MV-4-11 (cell line): ENCODE results near the gene GRAMD2A.
A peak's percentile ranks its signal among the peaks of the same experiment; 100 is the strongest.

ENCODE experiments used
- DNase-seq: peaks from one replicate; lab custom pipeline; 2025; lab: John Stamatoyannopoulos, UW

Gene GRAMD2A

DNA sequence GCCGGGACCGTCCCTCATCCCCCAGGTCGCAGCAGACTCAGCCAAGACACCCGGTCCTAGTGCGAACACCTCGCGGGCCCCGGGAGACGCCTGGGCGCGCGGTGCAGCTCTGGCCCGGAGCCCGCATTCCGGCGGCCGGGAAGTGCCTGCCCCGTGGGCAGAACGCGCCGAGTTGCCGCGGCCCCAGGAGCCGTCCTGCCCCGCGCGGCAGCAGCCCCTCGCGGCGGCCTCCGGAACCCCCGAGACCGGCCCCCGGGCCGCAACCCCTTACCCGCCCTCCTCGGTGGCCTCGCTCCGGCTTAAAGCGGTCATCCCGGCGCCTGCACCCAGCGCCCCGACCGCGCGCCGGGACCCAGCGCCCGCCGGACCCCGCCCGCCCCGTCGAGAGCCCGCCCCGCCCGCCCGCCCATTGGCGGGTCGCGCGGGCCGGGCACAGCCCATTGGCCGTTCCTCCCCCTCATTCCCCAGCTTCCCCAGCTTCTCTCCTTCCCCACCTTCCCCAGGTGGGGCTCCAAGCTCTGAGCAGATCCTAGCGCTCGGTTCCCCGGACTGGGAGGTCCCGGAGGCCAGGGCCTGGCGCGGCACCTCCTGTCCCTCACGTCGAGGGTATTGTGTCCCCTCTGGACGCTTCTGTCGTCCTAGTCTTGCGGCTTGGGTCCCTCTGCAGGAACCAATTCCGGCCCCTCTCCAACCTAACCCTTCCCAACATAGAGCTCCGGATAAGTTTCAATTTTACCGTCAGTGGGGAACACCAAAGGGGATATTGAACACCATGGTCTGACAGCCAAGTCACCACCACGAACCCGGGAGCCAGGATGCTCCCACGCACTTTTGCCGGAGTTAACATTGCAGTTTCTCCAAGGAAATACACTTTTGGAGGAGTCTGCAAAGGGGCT is at the start of gene GRAMD2A:
GRAMD2A (minus strand) TSS at position 328 of the 896 bp plus-strand sequence.
- DNase-seq, result no peak

DNA sequence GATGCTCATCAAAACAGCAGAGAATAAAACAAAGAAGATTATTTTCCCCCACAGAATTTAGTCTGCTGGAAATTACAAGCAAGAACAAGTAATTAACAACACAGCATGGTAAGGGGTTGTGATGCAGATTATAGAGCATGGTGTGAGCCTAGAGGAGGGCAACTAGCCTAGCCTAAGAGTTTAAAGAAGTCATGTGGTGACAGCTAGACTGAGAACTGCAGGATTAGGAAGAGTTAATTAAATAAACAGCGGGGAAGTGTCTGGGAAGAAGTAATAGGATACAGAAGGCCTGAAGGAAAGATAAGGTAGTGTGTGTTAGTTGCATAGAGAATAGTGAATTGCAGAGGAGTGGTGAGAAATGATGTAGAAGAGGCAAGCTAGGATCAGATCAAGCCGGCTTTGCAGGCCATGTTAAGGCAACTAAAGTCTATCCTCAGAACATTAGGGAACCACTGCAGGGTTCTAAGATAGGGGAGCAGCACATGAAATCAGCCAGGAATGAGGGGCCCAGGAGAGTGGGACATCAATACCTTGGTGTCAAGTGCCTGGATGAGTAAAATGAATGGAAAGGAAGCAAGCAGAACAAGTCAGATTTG is 45.3 kb upstream of the GRAMD2A start:
- DNase-seq, result no peak

DNA sequence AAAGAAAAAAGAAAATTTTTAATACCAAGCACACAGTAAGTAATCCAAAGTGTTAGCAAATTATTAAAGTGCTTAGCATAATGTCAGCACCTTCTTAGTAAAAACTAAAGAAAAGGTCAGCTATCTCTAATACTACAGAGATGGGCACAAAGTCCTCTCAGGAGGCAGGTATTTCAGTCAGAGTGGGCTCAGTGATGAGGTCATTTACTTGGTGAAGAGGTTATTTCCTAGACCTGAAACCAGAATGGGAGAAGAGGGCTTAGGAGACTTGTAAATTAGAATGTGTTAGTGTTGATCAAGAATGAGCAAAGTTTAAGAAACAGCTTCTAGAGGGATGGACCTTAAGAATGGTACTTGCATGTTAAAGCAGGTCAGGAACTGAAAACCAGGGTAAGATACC is 42.1 kb upstream of the GRAMD2A start:
- DNase-seq, result no peak

DNA sequence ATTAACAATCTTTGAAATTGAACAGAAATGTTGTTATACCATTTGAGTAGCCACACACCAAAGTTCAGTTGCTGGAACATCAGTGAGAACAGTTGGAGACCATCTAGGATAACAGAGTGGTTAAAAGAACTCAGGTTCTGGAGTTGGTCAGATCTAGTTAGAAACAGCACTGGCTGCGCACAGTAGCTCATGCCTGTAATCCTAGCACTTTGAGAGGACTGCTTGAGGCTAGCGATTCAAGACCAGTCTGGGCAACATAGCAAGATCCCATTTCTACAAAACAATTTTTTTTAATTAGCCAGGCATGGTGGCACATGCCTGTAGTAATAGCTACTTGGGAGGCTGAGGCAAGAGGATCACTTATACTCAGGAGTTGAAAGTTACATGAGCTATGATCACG is 41.0 kb upstream of the GRAMD2A start:
- DNase-seq, result no peak

DNA sequence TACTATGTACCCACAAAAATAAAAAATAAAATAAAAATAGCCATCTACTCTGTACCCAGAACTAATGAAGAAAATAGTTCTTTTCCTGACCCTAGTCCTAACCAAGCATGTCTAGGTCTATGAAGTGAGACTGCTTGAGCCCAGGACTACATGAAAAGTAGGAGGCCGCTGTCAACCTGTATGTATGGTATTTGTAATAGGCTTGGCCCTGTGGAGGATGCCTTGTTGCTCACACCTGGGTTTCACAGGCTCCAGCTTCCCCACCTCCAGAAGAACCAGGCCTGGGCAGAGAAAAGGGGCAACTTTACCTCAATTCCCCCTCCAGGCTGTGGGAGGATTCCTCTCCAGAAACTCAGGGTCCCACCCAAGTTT is 40.3 kb upstream of the GRAMD2A start:
- DNase-seq, result no peak

DNA sequence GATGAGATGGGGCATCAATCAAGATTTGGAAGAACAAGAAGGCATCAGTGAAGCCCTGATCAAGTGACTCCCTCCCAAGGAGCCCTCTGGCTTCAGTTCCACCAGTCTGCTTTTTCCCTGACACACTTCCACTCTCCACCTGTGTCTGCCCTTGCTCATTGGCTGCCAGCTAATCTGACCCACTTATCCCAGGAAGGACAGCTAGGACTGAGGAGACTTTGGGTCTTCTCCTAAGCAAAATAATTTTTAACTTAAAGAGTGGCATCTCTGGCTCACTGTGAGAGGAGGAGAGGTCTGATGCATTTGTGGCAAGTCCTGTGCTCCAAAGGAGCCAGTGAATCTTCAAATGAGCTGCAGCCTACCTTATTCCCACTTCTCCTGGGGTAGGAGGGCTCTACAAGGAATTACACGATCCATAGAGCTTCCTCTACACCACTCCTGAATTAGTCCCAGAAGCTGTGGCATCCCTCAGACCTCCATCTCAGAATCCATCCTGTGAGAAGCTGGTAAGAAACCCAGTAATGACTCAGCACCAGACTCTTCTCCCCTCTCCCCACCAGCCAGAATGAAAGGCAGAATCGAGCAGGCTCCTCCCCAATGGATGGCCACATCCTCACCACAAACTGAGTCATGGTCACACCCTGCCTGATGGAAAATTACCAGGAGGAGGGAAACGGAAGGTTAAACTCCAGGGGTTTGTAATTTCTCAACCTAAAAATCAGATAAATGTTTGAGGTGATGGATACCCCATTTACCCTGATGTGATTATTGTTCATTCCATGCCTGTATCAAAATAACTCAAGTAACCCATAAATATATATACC is 39.7 kb upstream of the GRAMD2A start:
- DNase-seq, result peak; percentile 93

DNA sequence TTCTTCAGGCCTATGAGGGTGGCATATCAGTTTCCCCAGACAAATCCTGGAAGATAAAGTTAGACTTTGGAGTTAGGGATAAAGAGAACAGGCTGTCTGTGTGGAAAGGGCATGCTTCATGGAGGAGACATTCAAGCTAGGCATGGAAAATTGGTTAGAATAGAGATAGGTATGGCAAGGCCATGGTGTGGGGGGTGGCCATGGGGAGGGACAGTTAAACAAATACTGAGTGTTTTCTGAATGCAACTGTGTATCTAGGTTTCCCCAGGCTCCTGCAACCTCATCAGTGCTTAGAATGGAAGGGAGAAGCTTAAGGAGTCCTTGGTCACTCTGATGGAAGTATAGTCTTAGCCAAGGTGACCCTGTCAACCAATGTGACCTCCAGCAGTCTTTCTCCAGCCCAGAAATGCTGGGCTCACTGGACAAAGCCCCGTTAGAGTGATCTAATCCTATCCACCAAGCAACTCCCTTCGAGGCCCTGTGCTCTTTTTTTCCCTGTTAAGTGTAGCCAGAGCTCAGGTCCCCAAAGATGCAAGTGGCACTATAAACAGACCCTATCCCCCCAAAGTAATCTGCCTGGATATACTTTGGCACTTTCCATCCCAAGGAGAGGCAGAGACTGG is 38.9 kb upstream of the GRAMD2A start:
- no peak for DNase-seq

DNA sequence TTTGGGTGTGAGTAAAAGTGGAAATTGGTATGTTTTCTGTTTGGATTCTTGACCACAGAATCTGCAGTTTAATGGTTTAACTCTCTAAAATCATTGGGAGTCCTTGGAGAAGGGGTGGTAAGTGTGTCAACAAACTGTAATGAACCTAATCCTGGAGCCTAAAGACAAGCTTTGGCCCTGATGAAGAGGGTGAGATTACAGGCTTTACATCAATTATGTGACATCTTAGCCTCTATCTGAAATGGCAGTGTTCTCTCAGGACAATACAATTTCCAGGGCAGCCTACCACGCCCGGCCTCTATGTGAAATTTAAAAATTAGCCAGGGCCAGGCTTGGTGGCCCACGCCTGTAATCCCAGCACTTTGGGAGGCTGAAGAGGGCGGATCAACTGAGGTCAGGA is 37.7 kb upstream of the GRAMD2A start:
- no peak for DNase-seq

DNA sequence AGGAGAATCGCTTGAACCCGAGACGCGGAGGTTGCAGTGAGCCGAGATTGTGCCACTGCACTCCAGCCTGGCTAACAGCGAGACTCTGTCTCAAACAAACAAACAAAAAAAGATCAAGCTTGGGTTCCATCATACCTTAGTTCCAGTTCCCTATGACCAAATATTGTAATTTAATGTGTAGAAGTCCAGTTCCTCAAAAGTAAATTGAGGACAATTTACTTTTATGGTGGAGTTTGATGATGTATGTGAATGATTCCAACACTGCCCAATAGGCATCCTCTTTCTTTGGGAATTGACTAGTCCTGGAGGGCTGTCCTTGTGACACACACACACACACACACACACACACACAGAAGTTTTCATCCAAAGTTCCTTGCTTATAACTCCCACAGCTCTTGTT is 36.2 kb upstream of the GRAMD2A start:
- DNase-seq, result peak; percentile 3

DNA sequence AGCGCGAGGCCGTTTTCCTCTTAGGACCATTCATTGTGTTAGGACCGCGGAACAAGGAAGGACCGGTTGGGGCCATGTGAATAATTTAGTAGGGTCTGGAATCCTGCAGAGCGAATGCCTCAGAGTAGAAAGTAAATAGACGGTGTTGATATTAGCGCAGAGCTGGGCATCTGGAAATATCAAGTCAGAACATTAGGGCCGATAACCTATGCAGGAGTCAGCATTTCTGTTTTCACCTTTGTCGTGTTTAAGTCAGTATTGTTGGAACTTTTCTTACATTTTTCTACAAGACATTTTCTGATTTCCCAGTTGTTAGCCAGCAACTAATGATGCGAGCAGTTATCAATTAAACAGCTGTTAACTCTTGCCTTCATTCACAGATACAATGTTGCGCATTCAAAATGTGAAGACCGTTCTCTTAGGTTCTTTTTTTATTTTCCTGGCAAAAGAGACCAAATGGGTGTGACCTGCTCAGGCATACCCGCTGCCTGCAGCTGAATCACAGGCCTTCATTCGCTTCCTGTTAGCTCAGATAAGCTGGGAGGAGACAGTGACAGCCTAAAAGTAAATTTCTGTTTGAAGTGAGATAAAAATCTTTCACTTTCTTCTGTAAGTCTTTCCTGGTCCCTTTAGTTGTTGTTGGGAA is 34.4 kb upstream of the GRAMD2A start:
- peak; percentile 6 for DNase-seq

DNA sequence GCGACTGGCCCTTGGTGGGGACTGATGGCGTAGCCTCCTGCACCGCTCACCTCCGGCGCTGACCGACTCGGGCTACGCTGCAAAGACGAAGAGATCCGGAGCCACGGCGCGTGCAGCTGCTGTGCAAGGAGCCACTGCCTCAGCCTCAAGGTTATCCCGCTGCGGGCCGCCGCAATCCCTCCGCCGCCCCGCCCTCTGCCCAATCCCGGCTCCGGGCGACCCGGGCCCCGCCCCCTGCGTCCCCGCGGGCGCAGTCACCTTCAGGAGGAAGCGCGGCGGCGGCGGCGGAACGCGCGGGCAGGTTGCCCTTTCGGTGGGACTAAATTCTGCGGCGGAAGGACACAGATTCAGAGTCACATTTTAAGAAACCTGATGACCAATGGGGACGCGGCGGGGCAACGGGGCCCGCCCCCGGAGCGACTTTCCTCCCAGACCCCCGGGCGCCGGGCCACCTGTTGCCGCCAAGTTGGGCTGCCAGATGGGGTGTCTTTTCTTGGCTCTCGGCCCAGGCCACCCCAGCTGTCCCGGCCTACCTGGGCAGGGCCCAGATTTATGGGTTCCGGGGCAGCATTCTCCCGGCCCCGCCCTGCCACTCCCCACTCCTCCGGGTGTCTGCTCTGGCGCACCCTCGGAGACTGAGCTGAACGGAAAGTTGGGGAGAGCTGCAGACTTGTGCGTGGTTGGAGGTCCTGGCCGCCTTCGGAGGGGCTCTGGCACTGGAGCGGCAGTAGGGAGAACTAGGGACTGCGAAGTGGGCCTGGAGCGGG is 33.7 kb upstream of the GRAMD2A start, which contains the start of gene PKM:
PKM (minus strand) TSS at position 125 of the 767 bp plus-strand sequence. CDS start 12,093 bp downstream, outside the sequence.
- peak; percentile 89 for DNase-seq

DNA sequence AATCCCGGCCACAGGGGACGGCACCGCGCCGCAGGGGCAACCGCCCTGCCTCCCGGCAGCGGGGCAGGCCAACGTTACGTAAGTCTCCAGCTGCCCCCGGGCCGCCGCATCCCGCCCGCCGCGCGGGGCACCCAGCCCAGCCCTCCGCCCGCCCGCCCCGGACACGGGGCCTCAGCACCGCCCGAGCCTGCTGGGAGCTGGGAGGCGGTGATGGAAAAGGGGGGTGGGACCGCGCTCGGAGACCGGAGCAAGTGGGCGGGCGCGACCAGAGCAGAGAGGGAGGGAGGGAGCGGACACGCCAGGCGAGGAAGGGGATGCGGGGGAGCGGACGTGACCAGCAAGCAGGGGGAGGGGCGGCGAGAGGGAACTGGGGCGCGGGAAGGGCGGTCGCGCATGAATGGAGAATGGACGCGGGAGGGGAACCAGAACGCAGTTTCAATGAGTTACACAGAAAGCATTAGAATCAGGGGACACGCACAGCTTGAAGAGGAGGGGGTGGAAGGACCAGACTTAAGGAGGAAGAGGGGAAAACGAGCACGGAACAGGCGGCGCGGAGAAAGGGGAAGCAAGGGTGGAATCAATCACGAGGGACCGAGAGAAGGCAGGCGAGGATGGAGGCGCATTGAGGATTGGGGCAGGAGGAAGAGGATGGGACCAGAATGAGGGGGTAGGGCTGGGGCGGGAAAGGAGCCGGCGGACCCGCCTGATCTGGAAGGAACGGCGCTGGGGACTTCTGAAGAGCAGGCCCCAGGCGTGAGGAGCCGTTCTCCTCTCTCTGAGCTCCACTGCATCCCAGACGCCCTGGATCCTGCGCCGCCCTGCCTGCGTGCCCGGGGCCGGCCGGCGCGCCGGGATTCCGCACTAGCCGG is 32.8 kb upstream of the GRAMD2A start:
- DNase-seq, result peak; percentile 66

DNA sequence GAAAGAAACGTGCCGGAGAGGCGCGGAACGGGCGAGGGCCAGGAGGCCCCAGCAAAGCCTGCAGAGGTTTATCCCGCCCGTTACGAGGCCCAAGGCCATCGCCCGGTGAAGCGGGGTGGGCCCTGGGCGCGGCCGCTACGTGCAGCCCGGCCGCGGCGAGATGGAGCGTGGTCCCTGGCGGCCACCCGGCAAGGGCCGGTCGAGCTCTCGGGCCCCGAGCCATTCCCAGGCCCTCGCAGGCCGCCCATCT is 32.3 kb upstream of the GRAMD2A start:
- no peak for DNase-seq

DNA sequence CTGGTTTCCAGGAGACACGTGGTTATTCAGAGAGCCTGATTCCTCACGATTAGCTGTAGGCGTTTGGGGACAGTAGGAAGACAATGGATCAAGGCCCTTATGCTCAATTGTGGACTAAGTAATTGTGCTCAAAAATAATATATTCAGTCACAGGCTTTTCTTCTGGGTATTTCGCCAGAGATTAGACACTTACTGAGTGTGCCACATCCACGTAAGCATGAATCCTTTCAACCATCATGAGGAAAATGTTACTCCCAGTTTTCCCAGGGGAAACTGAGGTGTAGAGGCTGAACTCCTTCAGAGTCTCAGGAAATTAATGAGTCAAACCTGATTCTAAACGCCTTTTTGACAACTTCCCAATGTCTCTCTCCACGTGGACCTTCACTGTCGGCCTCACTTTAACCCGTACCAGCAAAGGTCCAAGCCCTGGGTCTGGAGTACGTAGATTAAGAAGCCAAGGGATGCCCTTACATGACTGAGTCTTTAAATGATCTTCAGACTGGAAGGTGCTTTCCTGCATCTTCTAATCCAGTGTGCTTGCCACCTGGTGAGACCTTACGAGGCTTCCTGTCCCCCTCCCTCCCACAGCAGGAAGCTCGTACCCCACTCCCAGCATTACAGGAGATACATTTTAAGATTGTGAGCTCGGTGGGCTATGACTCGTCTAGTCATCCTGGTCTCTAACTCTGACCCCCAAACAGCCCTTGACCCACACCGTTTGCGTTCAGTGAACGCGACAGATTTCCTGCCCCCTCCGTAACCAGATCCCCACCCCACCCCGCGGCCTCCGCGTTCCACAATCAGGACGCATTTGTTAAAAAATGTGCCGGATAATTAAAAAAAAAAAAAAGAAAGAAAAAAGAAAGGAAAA is 31.7 kb upstream of the GRAMD2A start:
- no peak for DNase-seq

DNA sequence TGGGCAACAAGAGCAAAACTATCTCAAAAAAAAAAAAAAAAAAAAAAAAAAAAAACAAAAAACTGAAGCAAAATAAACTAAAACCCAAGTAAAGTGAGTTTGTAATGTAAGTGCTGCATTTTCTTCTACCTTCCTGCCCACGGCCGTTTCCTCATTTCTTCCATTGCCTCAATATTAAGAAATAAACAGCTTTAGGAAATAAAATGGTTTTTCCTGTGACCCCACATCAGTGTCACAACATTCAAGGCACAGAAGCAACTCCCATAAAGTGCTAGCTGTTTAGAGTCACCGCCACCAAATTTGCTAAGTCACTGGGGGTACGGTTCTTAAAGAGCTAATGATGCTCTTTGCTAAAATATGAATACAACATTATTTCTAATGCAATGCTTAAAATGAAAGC is 30.1 kb upstream of the GRAMD2A start:
- DNase-seq, result peak; percentile 45

DNA sequence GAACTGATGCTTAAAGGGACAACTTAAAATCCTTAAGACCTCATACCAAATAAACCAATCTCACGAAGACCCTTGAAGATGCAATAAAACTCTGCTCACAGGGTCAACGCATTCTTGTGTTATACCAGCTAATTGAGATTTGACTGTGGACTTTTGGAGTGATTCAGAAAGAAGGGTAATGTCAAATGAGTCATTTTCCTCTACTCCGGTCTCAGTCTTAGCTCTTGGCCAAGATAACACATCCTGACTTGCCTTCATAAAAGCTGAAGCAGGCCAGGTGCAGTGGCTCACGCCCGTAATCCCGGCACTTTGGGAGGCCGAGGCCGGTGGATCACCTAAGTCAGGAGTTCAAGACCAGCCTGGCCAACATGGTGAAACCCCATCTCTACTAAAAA is 29.6 kb upstream of the GRAMD2A start:
- DNase-seq, result peak; percentile 43

DNA sequence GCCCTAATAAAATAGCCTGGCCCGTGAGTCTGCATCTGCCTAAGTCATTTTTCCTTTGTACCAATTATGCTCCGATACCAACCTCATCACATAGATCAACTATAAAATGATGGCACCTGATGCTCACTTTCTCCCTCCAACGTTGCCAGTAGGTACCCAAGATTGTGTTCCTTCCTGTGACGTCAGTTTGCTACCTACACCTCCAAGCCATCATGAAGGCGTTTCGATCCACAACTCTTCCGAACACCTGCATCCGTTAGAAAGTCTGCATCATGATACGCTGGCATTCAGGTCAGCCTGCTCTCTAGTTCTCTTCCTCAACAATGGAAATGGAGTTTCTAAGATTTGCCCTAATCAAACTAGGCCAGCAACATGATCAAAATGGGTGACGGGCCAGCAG is 25.7 kb upstream of the GRAMD2A start:
- DNase-seq, result no peak

DNA sequence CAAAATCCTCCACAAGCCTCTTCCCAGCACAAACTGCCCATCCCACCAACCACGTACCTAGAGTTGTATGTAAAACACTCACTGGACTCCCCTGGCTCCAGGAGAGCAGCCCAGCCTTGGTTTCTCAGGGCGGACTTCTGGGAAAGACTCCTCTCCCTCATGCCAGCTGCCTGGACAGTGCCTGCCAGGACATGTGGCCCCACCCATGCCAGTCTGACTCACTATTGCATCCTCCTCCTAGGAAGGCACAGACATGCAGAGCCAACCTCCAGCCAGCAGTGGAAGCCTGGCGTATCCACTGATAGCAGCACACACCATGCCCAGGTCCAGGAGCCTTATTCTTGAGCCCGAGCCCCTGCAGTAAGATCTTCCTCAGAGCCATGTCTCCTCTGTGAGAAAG is 24.8 kb upstream of the GRAMD2A start:
- no peak for DNase-seq

DNA sequence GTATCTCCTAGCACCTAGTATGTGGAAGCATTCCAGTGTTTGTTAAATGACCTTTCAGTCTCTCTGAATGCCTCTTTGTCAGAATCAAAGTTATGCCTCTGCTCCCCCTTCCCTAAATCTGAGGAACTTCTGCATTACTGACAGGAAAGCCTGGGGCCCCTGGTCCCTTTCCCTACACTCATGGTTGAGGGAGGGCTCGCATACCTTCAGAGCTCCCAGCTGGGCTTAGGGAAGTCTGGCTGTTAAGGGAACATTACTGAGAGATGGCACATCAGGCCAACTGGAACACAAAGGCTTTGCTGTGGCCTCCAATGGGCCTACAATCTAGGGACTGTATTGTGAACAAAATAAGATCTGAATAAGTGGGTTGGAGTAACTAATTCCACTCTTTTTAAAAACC is 23.1 kb upstream of the GRAMD2A start:
- DNase-seq, result no peak
